NOMO-1 treated with dmso at 0.1 percent for 144 hours (cell line): ENCODE data around the gene TMX4.
"Not testable (repeated sequence)": the region's sequence is repeated elsewhere in the genome, so short reads cannot be mapped to it uniquely, and the experiment has no call there.

Experiments
- DNase-seq: peaks from one replicate; lab custom pipeline; 2025; ENCODE audit not compliant: unreplicated experiment; lab: John Stamatoyannopoulos, UW

Gene TMX4

GRCh38 chr20:8019246-8019997 lies at the start of gene TMX4:
TMX4 (minus strand) TSS chr20:8019761; CDS start chr20:8019613, 148 bp downstream.
- peak; percentile 96 for DNase-seq

GRCh38 chr20:8067082-8067481 lies 47.5 kb upstream of the TMX4 start:
- DNase-seq = no peak

GRCh38 chr20:8066662-8067061 lies 47.1 kb upstream of the TMX4 start:
- DNase-seq = no peak

- no peak for DNase-seq
Measured at GRCh38 chr20:8065691-8066090, 46.1 kb upstream of the TMX4 start.

GRCh38 chr20:8062756-8063155 lies 43.2 kb upstream of the TMX4 start:
- DNase-seq = no peak

- no peak for DNase-seq
Measured at GRCh38 chr20:8061861-8062518, 42.4 kb upstream of the TMX4 start.

GRCh38 chr20:8060977-8061376 lies 41.4 kb upstream of the TMX4 start:
- no peak for DNase-seq

GRCh38 chr20:8057871-8058270 lies 38.3 kb upstream of the TMX4 start:
- DNase-seq = no peak

GRCh38 chr20:8055096-8055495 lies 35.5 kb upstream of the TMX4 start:
- DNase-seq = no peak

- DNase-seq = no peak
Measured at GRCh38 chr20:8050157-8050837, 30.7 kb upstream of the TMX4 start.

- DNase-seq = no peak
Measured at GRCh38 chr20:8049310-8049709, 29.7 kb upstream of the TMX4 start.

- no peak for DNase-seq
Measured at GRCh38 chr20:8045946-8046345, 26.4 kb upstream of the TMX4 start.

GRCh38 chr20:8043687-8044282 lies 24.2 kb upstream of the TMX4 start:
- no peak for DNase-seq

- no peak for DNase-seq
Measured at GRCh38 chr20:8039042-8039441, 19.5 kb upstream of the TMX4 start.

GRCh38 chr20:8036771-8037170 lies 17.2 kb upstream of the TMX4 start:
- no peak for DNase-seq

- no peak for DNase-seq
Measured at GRCh38 chr20:8033151-8033841, 13.7 kb upstream of the TMX4 start.

- DNase-seq = no peak
Measured at GRCh38 chr20:8032499-8032898, 12.9 kb upstream of the TMX4 start.

- not testable (repeated sequence) for DNase-seq
Measured at GRCh38 chr20:8031539-8031938, 12.0 kb upstream of the TMX4 start.

- DNase-seq = no peak
Measured at GRCh38 chr20:8021541-8022269, 2.1 kb upstream of the TMX4 start.

- DNase-seq = peak; percentile 36
Measured at GRCh38 chr20:8020314-8021079, 936 bp upstream of the TMX4 start.
